ENCODE measurements around the gene UXT. TPM values are rescaled to one million over a fixed set of nuclear protein-coding genes. Genes with fewer than 3 reads are reported as not detected.
"Not testable (repeated sequence)": the region's sequence is repeated elsewhere in the genome, so short reads cannot be mapped to it uniquely, and the experiment has no call there.

The UXT gene
- total RNA-seq, 2 donors from 2014 or later = 173 to 205 TPM

DNA sequence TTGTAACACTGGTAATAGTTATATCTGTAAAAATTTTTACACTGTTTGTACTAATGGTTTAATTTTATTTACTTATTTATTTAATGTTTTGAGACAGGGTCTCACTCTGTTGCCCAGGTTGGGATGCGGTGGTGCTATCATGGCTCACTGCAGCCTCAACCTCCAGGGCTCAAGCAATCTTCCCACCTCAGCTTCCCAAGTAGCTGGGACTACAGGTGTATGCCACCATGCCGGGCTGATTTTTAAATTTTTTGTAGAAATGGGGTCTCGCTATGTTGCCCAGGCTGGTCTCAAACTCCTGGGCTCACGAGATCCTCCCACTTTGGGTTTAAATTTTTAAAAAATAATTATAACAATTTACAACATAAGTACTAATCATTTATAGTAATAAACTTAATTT lies 55.9 kb downstream of the UXT start:
- H3K9me3 Mint-ChIP-seq; DNase-seq; ATAC-seq (replicated peaks in 1 of 2); H3K27ac Mint-ChIP-seq; H3K36me3 Mint-ChIP-seq (ENCODE audit: insufficient read depth in 2 of 2); H3K4me3 Mint-ChIP-seq; H3K4me1 Mint-ChIP-seq (ENCODE audit: low read depth); H3K27me3 Mint-ChIP-seq (ENCODE audit: low read depth): not testable (repeated sequence)

Other genes starting within 250 kb of the UXT start
- 1 to 10 TPM; 6.1 to 8.2 TPM for gene ZNF41, start 176.0 kb downstream of the UXT start, total RNA-seq
- gene ARAF, start 98.0 kb downstream of the UXT start, total RNA-seq = 10 to 100 TPM; 94.7 to 97.5 TPM
- 10 to 100 TPM; 31.5 to 71.2 TPM for gene TIMP1, start 76.7 kb downstream of the UXT start, total RNA-seq
- 1 to 10 TPM in 1 of 2 donors, under 1 TPM in 1; 0.67 to 2.0 TPM for gene SYN1, start 39.3 kb downstream of the UXT start, total RNA-seq
- 1 to 10 TPM; 6.4 to 9.5 TPM for gene CFP, start 29.2 kb downstream of the UXT start, total RNA-seq
- gene ELK1, start 8.6 kb downstream of the UXT start, total RNA-seq = 10 to 100 TPM; 82.7 to 84.9 TPM
- gene ZNF81, start 177.7 kb upstream of the UXT start, total RNA-seq = 10 to 100 TPM in 1 of 2 donors, 1 to 10 TPM in 1; 9.3 to 10.3 TPM

Data from activated T-cell treated with anti-CD3 and anti-CD28 coated beads, Interleukin-2, amount 50 U/mL, for 72 hours (primary cell).